ENCODE results near the gene GSTP1.
"Not testable (repeated sequence)": the region's sequence is repeated elsewhere in the genome, so short reads cannot be mapped to it uniquely, and the experiment has no call there.

GSTP1 gene

DNA sequence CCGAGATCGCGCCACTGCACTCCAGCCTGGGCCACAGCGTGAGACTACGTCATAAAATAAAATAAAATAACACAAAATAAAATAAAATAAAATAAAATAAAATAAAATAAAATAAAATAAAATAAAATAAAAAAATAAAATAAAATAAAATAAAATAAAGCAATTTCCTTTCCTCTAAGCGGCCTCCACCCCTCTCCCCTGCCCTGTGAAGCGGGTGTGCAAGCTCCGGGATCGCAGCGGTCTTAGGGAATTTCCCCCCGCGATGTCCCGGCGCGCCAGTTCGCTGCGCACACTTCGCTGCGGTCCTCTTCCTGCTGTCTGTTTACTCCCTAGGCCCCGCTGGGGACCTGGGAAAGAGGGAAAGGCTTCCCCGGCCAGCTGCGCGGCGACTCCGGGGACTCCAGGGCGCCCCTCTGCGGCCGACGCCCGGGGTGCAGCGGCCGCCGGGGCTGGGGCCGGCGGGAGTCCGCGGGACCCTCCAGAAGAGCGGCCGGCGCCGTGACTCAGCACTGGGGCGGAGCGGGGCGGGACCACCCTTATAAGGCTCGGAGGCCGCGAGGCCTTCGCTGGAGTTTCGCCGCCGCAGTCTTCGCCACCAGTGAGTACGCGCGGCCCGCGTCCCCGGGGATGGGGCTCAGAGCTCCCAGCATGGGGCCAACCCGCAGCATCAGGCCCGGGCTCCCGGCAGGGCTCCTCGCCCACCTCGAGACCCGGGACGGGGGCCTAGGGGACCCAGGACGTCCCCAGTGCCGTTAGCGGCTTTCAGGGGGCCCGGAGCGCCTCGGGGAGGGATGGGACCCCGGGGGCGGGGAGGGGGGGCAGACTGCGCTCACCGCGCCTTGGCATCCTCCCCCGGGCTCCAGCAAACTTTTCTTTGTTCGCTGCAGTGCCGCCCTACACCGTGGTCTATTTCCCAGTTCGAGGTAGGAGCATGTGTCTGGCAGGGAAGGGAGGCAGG is at the start of gene GSTP1:
Gene GSTP1 (plus strand): TSS at position 566 of the 958 bp plus-strand sequence. CDS start 32 bp downstream, at position 598.
- peak; percentile 96 for DNase-seq

GRCh38 chr11:67534070-67534679 is 49.4 kb upstream of the GSTP1 start:
- no peak for DNase-seq

- no peak for DNase-seq
Observed at GRCh38 chr11:67535561-67535960, 48.1 kb upstream of the GSTP1 start.

DNA sequence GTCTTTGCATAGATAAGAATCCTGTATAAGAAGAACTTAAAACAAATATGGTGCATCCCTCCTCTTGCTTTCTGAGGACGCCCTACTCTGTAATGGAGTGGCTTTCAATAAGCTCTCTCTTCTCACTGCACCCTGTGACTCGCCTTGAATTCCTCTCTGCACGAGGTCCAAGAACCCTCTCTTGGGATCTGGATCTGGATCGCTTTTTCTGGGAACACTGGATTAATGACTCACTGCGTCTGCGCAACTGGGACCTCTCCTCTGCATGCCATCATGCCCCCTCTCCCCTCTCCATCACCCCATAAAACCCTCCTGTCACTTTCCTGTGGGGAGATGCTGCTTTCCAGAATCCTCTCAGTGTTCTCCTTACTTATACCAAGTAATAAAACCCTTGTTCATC is 45.3 kb upstream of the GSTP1 start:
- no peak for DNase-seq

- DNase-seq: no peak
Observed at GRCh38 chr11:67538823-67539505, 44.6 kb upstream of the GSTP1 start.

- DNase-seq: no peak
Observed at GRCh38 chr11:67539550-67539949, 44.1 kb upstream of the GSTP1 start.

GRCh38 chr11:67541198-67541597 is 42.4 kb upstream of the GSTP1 start:
- DNase-seq: no peak

DNA sequence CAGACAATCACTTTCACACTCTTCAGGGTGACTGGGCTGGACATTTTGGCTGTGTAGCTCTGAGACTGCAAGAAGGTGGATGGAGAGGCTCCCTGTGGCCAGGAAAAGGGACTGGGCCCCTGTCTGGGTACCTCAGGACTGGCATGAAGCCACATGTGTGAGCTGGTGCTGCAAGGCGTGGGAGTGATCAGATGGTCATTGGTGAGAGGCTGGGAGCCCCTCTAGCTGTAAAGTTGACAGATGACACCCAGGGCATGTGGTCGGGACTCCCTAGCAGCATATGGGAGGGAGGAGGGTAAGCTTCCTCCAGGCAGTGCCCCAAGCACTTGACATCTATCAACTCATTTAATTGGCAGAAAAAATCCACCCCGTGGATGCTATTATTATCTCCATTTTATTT is 41.4 kb upstream of the GSTP1 start:
- DNase-seq: no peak

GRCh38 chr11:67542971-67543370 is 40.6 kb upstream of the GSTP1 start:
- no peak for DNase-seq

DNA sequence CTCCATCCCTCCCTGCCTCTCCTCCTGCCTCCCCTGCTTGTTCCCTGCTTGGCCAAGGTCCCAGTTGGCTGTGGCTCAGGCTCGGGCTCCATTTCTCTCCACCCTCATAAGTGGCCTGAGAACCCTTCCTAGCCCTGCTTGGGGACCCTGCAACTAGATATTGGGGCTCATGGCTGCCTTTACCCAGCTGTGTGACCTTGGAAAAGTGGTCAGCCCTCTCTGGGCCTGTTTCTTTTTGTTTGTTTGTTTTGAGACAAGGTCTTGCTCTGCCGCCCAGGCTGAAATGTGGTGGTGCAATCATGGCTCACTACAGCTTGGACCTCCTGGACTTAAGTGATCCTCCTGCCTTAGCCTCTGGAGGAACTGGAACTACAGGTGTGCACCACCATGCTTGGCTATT is 40.0 kb upstream of the GSTP1 start:
- DNase-seq: no peak

- DNase-seq: no peak
Observed at GRCh38 chr11:67544616-67545242, 38.9 kb upstream of the GSTP1 start.

DNA sequence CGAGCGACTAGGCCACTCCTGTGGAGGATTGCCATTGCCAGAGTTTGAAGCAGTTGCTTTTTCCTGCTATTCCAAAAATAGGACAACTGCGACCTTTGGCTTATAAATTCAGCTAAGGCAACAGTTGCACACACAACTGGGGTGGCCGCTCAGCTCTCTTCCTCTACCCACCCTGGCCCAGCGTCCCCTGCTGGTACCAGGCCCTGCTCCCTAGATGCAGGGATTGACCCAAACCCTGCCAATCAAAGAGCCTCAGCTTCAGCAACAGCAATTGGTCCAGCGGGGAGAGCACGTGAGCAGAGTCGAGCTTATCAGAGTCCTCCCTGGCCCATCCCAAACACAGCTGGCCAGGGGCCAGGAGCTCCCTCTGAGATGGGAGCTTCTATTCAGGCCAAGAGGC is 38.3 kb upstream of the GSTP1 start:
- no peak for DNase-seq

- DNase-seq: not testable (repeated sequence)
Observed at GRCh38 chr11:67548112-67548511, 35.5 kb upstream of the GSTP1 start.

DNA sequence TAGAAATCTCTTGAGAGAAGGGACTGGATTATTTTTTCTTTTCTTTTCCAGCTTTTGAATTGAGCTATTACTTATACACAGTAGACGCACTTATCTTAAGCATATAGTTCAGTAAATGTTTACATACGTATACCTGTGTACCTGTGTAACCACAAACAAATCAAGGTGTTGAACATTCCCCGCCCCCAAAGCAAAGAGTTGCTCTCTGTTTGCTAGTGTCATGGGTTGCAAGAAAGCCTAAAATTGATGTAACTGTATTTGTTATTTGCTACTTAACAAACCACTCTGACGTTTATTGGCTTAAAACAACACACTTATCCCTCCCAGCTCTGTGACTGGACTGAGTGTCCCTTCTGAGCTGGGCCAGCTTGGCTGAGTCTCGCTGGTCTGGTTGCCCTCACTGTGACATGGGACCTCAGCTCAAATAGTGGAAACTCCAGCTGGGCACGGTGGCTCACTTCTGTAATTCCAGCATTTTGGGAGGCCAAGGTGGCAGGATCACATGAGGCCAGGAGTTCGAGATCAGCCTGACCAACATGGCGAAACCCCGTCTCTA is 35.0 kb upstream of the GSTP1 start:
- no peak for DNase-seq

DNA sequence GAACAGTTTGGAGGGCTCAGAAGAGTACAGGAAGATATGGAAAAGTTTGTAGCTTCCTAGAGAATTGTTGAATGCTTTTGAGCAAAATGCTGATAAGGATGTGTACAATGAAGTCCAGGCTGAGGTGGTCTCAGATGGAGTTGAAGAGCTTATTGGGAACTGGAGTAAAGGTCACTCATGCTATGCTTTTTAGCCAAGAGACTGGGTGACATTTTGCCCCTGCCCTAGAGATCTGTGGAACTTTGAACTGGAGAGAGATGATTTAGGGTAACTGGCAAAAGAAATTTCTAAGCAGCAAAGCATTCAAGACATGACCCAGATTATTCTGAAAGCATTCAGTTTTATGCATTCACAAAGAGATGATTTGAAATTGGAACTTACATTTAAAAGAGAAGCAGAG is 32.5 kb upstream of the GSTP1 start:
- no peak for DNase-seq

- not testable (repeated sequence) for DNase-seq
Observed at GRCh38 chr11:67551697-67552096, 31.9 kb upstream of the GSTP1 start.

DNA sequence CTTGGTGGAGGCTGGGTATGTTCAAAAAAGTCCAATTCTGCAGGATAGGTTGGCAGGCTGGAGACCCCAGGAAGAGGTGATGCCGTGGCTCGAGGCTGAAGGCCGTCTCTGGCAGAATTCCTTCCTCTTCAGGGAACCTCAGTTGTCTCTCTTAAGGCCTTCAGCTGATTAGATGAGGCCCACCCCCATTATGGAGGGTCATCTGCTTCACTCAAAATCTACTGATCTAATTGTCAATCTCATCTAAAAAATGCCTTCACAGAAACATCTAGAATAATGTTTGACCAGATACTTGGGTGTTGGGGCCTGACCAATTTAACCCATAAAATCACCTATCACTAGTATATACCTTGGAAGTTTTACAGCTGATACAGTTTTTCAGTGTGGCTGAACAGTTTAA is 27.4 kb upstream of the GSTP1 start:
- DNase-seq: no peak

- no peak for DNase-seq
Observed at GRCh38 chr11:67558084-67558772, 25.4 kb upstream of the GSTP1 start.

GRCh38 chr11:67561971-67562619 is 21.5 kb upstream of the GSTP1 start:
- DNase-seq: no peak

DNA sequence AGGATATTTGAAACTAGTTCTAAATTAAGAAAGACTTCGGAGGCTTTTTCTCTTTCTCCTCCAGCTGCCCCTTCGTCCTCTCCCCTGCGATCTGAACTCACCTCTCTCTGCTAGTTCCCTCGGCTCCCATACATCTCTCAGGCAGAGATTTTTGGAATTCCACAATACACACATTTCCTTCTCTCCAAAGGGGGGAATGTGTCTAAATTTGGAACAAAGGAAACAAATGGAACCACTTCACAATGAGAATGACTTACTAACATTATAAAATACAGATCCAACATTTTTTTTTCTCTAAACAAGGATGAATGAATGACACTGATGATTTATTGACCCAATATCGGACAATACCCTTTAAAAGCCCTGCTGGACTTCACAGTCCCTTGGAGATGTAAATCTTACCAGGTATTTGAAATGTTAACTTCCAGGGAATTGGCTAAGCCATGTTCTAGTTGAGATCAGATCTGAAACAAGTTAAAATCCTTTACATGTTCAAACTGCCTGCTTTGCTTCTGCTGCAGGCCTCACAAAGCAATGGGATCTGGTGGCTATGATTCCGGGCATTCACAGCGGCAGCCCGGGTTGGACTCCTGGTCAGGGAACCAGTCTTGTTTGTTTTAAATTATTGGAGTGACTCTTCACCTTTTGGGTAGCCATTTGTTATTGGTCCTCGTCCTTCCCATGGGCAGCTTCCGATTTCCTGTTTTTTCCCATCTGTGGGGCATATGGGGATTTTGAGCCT is 20.5 kb upstream of the GSTP1 start:
- no peak for DNase-seq

- DNase-seq: not testable (repeated sequence)
Observed at GRCh38 chr11:67563705-67564114, 19.9 kb upstream of the GSTP1 start.

Data from eye (tissue), 1 donor.